Dendritic cell treated with granulocyte-macrophage colony-stimulating factor and Interleukin-4, amounts not matched to agents 40 ng/mL and 50 ng/mL, for 4 days (primary cell): ENCODE results near the gene TBC1D8B.
"Not testable (repeated sequence)": the region's sequence is repeated elsewhere in the genome, so short reads cannot be mapped to it uniquely, and the experiment has no call there.

Source experiments
- H3K27ac Mint-ChIP-seq: one replicate; pipeline ENCODE4 v1.8.0; 2022; ENCODE audit warnings: mild to moderate bottlenecking, mixed read lengths
- H3K27me3 Mint-ChIP-seq: one replicate; pipeline ENCODE4 v1.8.0; 2022; ENCODE audit warnings: mild to moderate bottlenecking, mixed read lengths
- H3K36me3 Mint-ChIP-seq: one replicate; pipeline ENCODE4 v1.8.0; 2022; ENCODE audit warnings: low read depth, mixed read lengths
- H3K4me1 Mint-ChIP-seq: one replicate; pipeline ENCODE4 v1.8.0; 2022; ENCODE audit warnings: low read depth, mixed read lengths
- H3K4me3 Mint-ChIP-seq: one replicate; pipeline ENCODE4 v1.8.0; 2022; ENCODE audit warnings: mild to moderate bottlenecking, moderate library complexity, mixed read lengths
- H3K9me3 Mint-ChIP-seq: one replicate; pipeline ENCODE4 v1.8.0; 2022; ENCODE audit warnings: mixed read lengths
- intact Hi-C: fragments of 100-400 bp; cut with micrococcal nuclease; formaldehyde crosslinking; loops from one replicate; pipeline ENCODE4 v1.15.0; 2022

The TBC1D8B gene

GRCh38 chrX:106802388-106803275 is at the start of gene TBC1D8B:
Gene TBC1D8B (plus strand): TSS chrX:106802673. CDS start chrX:106802854, 181 bp downstream.
- intact Hi-C loops = no loop called here
- H3K4me1 Mint-ChIP-seq = peaks cover 22% of the 10 kb centered on the region
- peak within 1 kb of the TSS; percentile 78 for H3K27ac Mint-ChIP-seq
- H3K36me3 Mint-ChIP-seq = peaks cover 8% of the 10 kb centered on the region
- no peaks in the 10 kb centered on the region for H3K9me3 Mint-ChIP-seq
- H3K4me3 Mint-ChIP-seq = peak within 1 kb of the TSS; percentile 97
- peaks cover 25% of the 10 kb centered on the region for H3K27me3 Mint-ChIP-seq

GRCh38 chrX:106769288-106769687 is 33.2 kb upstream of the TBC1D8B start:
- H3K4me3 Mint-ChIP-seq, intact Hi-C loops, H3K9me3 Mint-ChIP-seq, H3K4me1 Mint-ChIP-seq, H3K27ac Mint-ChIP-seq, H3K36me3 Mint-ChIP-seq, H3K27me3 Mint-ChIP-seq: not testable (repeated sequence)

- Mint-ChIP-seq H3K27me3 (no peaks in the 10 kb centered on the region), H3K9me3 (no peaks in the 10 kb centered on the region), H3K4me1 (no peaks in the 10 kb centered on the region), H3K36me3 (no peaks in the 10 kb centered on the region), H3K4me3 (no peak overlapping the region), H3K27ac (no peak overlapping the region)
- intact Hi-C loops = no loop called here
Observed at GRCh38 chrX:106774981-106775380, 27.5 kb upstream of the TBC1D8B start.

- no peaks in the 10 kb centered on the region for H3K9me3 Mint-ChIP-seq
- H3K4me3 Mint-ChIP-seq = no peak overlapping the region
- no peaks in the 10 kb centered on the region for H3K27me3 Mint-ChIP-seq
- H3K4me1 Mint-ChIP-seq = no peaks in the 10 kb centered on the region
- no peaks in the 10 kb centered on the region for H3K36me3 Mint-ChIP-seq
- intact Hi-C loops = no loop called here
- no peak overlapping the region for H3K27ac Mint-ChIP-seq
Observed at GRCh38 chrX:106780264-106780663, 22.2 kb upstream of the TBC1D8B start.

- intact Hi-C loops = no loop called here
- Mint-ChIP-seq H3K4me1 (no peaks in the 10 kb centered on the region), H3K4me3 (no peak overlapping the region), H3K36me3 (no peaks in the 10 kb centered on the region), H3K27me3 (no peaks in the 10 kb centered on the region), H3K27ac (no peak overlapping the region), H3K9me3 (no peaks in the 10 kb centered on the region)
Observed at GRCh38 chrX:106780664-106781377, 21.7 kb upstream of the TBC1D8B start.

- Mint-ChIP-seq H3K36me3 (no peaks in the 10 kb centered on the region), H3K27ac (no peak overlapping the region), H3K4me3 (no peak overlapping the region), H3K27me3 (no peaks in the 10 kb centered on the region), H3K4me1 (no peaks in the 10 kb centered on the region), H3K9me3 (no peaks in the 10 kb centered on the region)
- intact Hi-C loops = no loop called here
Observed at GRCh38 chrX:106783716-106784115, 18.8 kb upstream of the TBC1D8B start.

GRCh38 chrX:106791495-106791894 is 11.0 kb upstream of the TBC1D8B start:
- intact Hi-C loops = loop anchor here (10.0 kb wide), 1 partner anchor 307 kb away; no protein-coding TSS in a partner anchor
- no peak overlapping the region for H3K27ac Mint-ChIP-seq

GRCh38 chrX:106802063-106802387 is 448 bp upstream of the TBC1D8B start:
- peaks cover 25% of the 10 kb centered on the region for H3K27me3 Mint-ChIP-seq
- no peaks in the 10 kb centered on the region for H3K9me3 Mint-ChIP-seq
- H3K4me1 Mint-ChIP-seq = peaks cover 22% of the 10 kb centered on the region
- intact Hi-C loops = no loop called here
- H3K4me3 Mint-ChIP-seq = peak overlapping the region; percentile 97
- H3K27ac Mint-ChIP-seq = no peak overlapping the region
- H3K36me3 Mint-ChIP-seq = peaks cover 8% of the 10 kb centered on the region

More at GRCh38 chrX:106791495-106791894, 11.0 kb upstream of the TBC1D8B start:
- Mint-ChIP-seq H3K4me1 (no peaks in the 10 kb centered on the region), H3K9me3 (no peaks in the 10 kb centered on the region), H3K27me3 (no peaks in the 10 kb centered on the region), H3K4me3 (no peak overlapping the region), H3K36me3 (no peaks in the 10 kb centered on the region)

GRCh38 chrX:106811131-106811910 is 8.8 kb downstream of the TBC1D8B start:
- no peak overlapping the region for H3K27ac Mint-ChIP-seq
- no peaks in the 10 kb centered on the region for H3K27me3 Mint-ChIP-seq
- H3K4me1 Mint-ChIP-seq = no peaks in the 10 kb centered on the region
- no peak overlapping the region for H3K4me3 Mint-ChIP-seq
- no peaks in the 10 kb centered on the region for H3K36me3 Mint-ChIP-seq
- H3K9me3 Mint-ChIP-seq = no peaks in the 10 kb centered on the region
- intact Hi-C loops = no loop called here

- H3K9me3 Mint-ChIP-seq, H3K36me3 Mint-ChIP-seq, H3K27me3 Mint-ChIP-seq, H3K4me3 Mint-ChIP-seq, H3K4me1 Mint-ChIP-seq, H3K27ac Mint-ChIP-seq, intact Hi-C loops: not testable (repeated sequence)
Observed at GRCh38 chrX:106812930-106813329, 10.5 kb downstream of the TBC1D8B start.

GRCh38 chrX:106814093-106814492 is 11.6 kb downstream of the TBC1D8B start:
- H3K9me3 Mint-ChIP-seq, H3K27me3 Mint-ChIP-seq, H3K4me3 Mint-ChIP-seq, intact Hi-C loops, H3K27ac Mint-ChIP-seq, H3K4me1 Mint-ChIP-seq, H3K36me3 Mint-ChIP-seq: not testable (repeated sequence)

- intact Hi-C loops = no loop called here
Observed at GRCh38 chrX:106862972-106863688, 60.7 kb downstream of the TBC1D8B start.

GRCh38 chrX:106863697-106864096 is 61.2 kb downstream of the TBC1D8B start:
- Mint-ChIP-seq H3K27me3 (no peaks in the 10 kb centered on the region), H3K27ac (no peak overlapping the region), H3K9me3 (no peaks in the 10 kb centered on the region), H3K36me3 (no peaks in the 10 kb centered on the region), H3K4me3 (no peak overlapping the region), H3K4me1 (no peaks in the 10 kb centered on the region)
- intact Hi-C loops = no loop called here

More at GRCh38 chrX:106862972-106863688, 60.7 kb downstream of the TBC1D8B start:
- H3K4me1 Mint-ChIP-seq = no peaks in the 10 kb centered on the region
- H3K27ac Mint-ChIP-seq = no peak overlapping the region
- no peak overlapping the region for H3K4me3 Mint-ChIP-seq
- no peaks in the 10 kb centered on the region for H3K9me3 Mint-ChIP-seq
- H3K27me3 Mint-ChIP-seq = no peaks in the 10 kb centered on the region
- no peaks in the 10 kb centered on the region for H3K36me3 Mint-ChIP-seq
